ENCODE measurements around the gene SPG11. TPM values are rescaled to one million over a fixed set of nuclear protein-coding genes. Genes with fewer than 3 reads are reported as not detected.

Gene SPG11
- total and polyA plus RNA-seq, 9 of the 15 experiments (the other 6 are each of a cell fraction or from before 2014, with no cell fraction given): 23.3 to 71.2 (median 45.6) TPM

DNA sequence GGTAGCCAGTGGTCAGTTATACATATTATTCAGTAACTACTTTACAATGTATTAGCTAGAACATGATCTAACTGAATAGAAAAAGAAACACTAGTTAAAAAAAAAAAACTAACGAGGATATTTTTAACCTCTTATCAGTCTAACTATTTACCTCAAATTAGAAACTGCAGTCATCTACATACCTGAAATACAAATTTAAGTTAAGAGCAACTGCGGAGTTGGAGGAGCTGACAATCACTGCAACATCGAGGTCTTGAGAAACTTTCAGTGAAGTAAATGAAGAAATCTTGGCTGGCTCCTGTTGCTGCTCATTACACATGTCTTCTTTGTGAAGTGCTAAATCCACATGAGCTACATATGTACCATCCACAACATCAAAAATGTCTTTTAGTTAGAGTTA, 6.5 kb downstream of the SPG11 start:
- FAIRE-seq (no peak), DNase-seq (ENCODE audit: extremely low read depth in 1 of 4, low spot score in 3 of 4) (no peak), ATAC-seq (no peak)
- Histone ChIP-seq H3K79me2 (ENCODE audit: control insufficient read depth, insufficient read depth, low read length) (peaks cover 16% of the 10 kb centered on the region), H4K20me1 (replicated peaks; ENCODE audit: control insufficient read depth, insufficient read depth, low read length) (no peaks in the 10 kb centered on the region), H2AFZ (ENCODE audit: low read depth, low read length) (no peak overlapping the region), H3K4me3 (no peak overlapping the region), H3K4me2 (ENCODE audit: insufficient read depth, low read length) (no peak overlapping the region), H3K27me3 (ENCODE audit: control insufficient read depth in 2 of 2, insufficient read depth in 2 of 2, low read length in 2 of 2) (no peaks in the 10 kb centered on the region), H3K4me1 (replicated peaks in 1 of 2; ENCODE audit: control insufficient read depth in 2 of 2, insufficient read depth in 2 of 2, low read length in 2 of 2) (peaks cover 0 to 2% of the 10 kb centered on the region in 2 experiments; a peak in 1 of 5 replicates), H3K27ac (ENCODE audit: extremely low read depth, low read depth, low read length) (no peak overlapping the region), H3K9ac (ENCODE audit: insufficient read depth in 1 of 2, low read depth in 2 of 2, low read length in 2 of 2) (no peak overlapping the region), H3K9me3 (replicated peaks; ENCODE audit: control insufficient read depth, insufficient read depth, low read depth, low read length) (no peaks in the 10 kb centered on the region), H3K9me1 (ENCODE audit: control insufficient read depth, insufficient read depth, low read length) (no peaks in the 10 kb centered on the region), H3K36me3 (ENCODE audit: control insufficient read depth, insufficient read depth, low read length) (peaks cover 72% of the 10 kb centered on the region)
- WGBS (ENCODE audit: insufficient coverage, low coverage, missing lambda C conversion rate): 81% methylated on average over 3 of the region's 3 CpGs
- ChIA-PET POLR2A (interaction anchor here (0.6 to 2.3 kb wide), 4 partner anchors 25 to 1223 kb away, joined by 3 to 8 read pairs (median 4); partner anchors contain the start of genes B2M and PATL2), CTCF (ENCODE audit: low intra/inter-chr PET ratio) (no interaction called here)
- no TSS peak for BruUV-seq (replicated peaks)
- intact Hi-C loops (cut with micrococcal nuclease) (no loop called here), in situ Hi-C loops (cut with MboI) (no loop called here)
- TF ChIP-seq SRF (CRISPR knock-in tag; IDR thresholded peaks at IDR 0.05) (no peak), PTTG1 (tag; IDR thresholded peaks at IDR 0.05; ENCODE audit: low read depth) (no peak), TGIF2 (CRISPR knock-in tag; IDR thresholded peaks at IDR 0.05) (no peak), ERF (CRISPR knock-in tag; IDR thresholded peaks at IDR 0.05) (no peak), ZNF239 (CRISPR knock-in tag; IDR thresholded peaks at IDR 0.05) (no peak), ZNF696 (CRISPR knock-in tag; conservative IDR thresholded peaks at IDR 0.05) (no peak), DNMT1 (IDR thresholded peaks at IDR 0.05) (no peak)
- TF ChIP-seq, protein P1, sequence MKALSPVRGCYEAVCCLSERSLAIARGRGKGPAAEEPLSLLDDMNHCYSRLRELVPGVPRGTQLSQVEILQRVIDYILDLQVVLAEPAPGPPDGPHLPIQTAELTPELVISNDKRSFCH (CRISPR knock-in tag; IDR thresholded peaks at IDR 0.05): no peak
- TF ChIP-seq, protein P1 (tag; IDR thresholded peaks at IDR 0.05): no peak
- TF ChIP-seq, protein P2, sequence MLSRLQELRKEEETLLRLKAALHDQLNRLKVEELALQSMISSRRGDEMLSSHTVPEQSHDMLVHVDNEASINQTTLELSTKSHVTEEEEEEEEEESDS (CRISPR knock-in tag; IDR thresholded peaks at IDR 0.05): no peak
- TF ChIP-seq, protein P3, sequence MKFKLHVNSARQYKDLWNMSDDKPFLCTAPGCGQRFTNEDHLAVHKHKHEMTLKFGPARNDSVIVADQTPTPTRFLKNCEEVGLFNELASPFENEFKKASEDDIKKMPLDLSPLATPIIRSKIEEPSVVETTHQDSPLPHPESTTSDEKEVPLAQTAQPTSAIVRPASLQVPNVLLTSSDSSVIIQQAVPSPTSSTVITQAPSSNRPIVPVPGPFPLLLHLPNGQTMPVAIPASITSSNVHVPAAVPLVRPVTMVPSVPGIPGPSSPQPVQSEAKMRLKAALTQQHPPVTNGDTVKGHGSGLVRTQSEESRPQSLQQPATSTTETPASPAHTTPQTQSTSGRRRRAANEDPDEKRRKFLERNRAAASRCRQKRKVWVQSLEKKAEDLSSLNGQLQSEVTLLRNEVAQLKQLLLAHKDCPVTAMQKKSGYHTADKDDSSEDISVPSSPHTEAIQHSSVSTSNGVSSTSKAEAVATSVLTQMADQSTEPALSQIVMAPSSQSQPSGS (CRISPR knock-in tag; IDR thresholded peaks at IDR 0.05): no peak
- TF ChIP-seq, protein P4, sequence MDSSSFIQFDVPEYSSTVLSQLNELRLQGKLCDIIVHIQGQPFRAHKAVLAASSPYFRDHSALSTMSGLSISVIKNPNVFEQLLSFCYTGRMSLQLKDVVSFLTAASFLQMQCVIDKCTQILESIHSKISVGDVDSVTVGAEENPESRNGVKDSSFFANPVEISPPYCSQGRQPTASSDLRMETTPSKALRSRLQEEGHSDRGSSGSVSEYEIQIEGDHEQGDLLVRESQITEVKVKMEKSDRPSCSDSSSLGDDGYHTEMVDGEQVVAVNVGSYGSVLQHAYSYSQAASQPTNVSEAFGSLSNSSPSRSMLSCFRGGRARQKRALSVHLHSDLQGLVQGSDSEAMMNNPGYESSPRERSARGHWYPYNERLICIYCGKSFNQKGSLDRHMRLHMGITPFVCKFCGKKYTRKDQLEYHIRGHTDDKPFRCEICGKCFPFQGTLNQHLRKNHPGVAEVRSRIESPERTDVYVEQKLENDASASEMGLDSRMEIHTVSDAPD (CRISPR knock-in tag; IDR thresholded peaks at IDR 0.05): no peak
- TF ChIP-seq, protein P5, sequence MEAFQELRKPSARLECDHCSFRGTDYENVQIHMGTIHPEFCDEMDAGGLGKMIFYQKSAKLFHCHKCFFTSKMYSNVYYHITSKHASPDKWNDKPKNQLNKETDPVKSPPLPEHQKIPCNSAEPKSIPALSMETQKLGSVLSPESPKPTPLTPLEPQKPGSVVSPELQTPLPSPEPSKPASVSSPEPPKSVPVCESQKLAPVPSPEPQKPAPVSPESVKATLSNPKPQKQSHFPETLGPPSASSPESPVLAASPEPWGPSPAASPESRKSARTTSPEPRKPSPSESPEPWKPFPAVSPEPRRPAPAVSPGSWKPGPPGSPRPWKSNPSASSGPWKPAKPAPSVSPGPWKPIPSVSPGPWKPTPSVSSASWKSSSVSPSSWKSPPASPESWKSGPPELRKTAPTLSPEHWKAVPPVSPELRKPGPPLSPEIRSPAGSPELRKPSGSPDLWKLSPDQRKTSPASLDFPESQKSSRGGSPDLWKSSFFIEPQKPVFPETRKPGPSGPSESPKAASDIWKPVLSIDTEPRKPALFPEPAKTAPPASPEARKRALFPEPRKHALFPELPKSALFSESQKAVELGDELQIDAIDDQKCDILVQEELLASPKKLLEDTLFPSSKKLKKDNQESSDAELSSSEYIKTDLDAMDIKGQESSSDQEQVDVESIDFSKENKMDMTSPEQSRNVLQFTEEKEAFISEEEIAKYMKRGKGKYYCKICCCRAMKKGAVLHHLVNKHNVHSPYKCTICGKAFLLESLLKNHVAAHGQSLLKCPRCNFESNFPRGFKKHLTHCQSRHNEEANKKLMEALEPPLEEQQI (IDR thresholded peaks at IDR 0.05): no peak

Measured in K562 (cell line).